HG03469 (cell line): Measurements from ENCODE around the gene IGF2R.

Source experiments
- ATAC-seq: cut with Tn5 transposase; IDR thresholded peaks from one replicate; pipeline ENCODE4 v1.9.1; 2021; ENCODE audit warnings: mild to moderate bottlenecking, moderate library complexity, moderate number of reproducible peaks; ENCODE audit not compliant: unreplicated experiment

Gene IGF2R

DNA sequence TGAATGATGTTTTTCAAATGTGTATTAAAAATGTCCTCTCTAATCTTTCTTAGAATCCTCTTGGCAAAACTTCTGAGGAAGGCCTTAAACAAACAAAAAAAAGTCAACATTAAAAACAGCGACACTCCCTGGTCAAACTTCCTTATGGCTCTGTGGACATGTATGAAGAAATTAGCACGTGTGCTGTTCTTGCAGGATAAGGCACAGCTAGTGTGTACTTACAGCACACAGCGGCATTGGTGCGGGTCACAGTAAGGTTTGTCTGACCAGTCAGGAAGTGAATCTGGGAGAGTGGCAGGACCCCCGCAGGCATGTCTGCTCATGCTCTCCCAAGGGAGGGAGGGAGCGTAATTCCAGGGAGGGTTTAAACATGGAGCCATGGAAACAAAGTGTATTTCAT, 191.6 kb downstream of the IGF2R start:
- ATAC-seq, result no peak
